Gastrocnemius medialis (tissue), 4 donors: ENCODE measurements around the gene CAMK2D. TPM values are rescaled to one million over a fixed set of nuclear protein-coding genes. Genes with fewer than 3 reads are reported as not detected.

Source experiments
- ATAC-seq, 2 donors: fragments of 150-250 bp; one replicate each; pipeline ENCODE4 v1.9.1; 2016
- DNase-seq, 2 donors: peaks; one replicate each; pipeline ENCODE4 v3.0.0-alpha.2; 2019
- H3K27ac ChIP-seq, 4 donors: fragments of 200-600 bp; sonication (generic); 1 replicate in 1 of 4; 2 replicates in 3 of 4; pipeline ENCODE4 v1.5.1; 2016 to 2018; ENCODE audit warnings: mild to moderate bottlenecking in 2 of 4, moderate library complexity in 1 of 4
- H3K27me3 ChIP-seq, 3 donors: fragments of 200-600 bp; sonication (generic) in 2 of 3; 1 replicate in 1 of 3; 2 replicates in 2 of 3; pipeline versions ENCODE4 v1.5.1 to v1.6.0; 2016 to 2019; ENCODE audit warnings: mild to moderate bottlenecking in 1 of 3, moderate library complexity in 1 of 3
- H3K36me3 ChIP-seq, 2 donors: fragments of 200-600 bp; sonication (generic) in 1 of 2; one replicate each; pipeline ENCODE4 v1.5.1; 2017 to 2018
- H3K4me1 ChIP-seq, 2 donors: fragments of 200-600 bp; sonication (generic) in 1 of 2; one replicate each; pipeline ENCODE4 v1.5.1; 2016 to 2017; ENCODE audit warnings: mild to moderate bottlenecking in 2 of 2
- H3K4me3 ChIP-seq, 4 donors: fragments of 200-600 bp; sonication (generic) in 3 of 4; 1 replicate in 1 of 4; 2 replicates in 3 of 4; pipeline ENCODE4 v1.5.1; 2016 to 2019; ENCODE audit warnings: mild to moderate bottlenecking in 2 of 4
- H3K9me3 ChIP-seq, 3 donors: fragments of 200-600 bp; sonication (generic) in 2 of 3; 1 replicate in 1 of 3; 2 replicates in 2 of 3; pipeline ENCODE4 v1.5.1; 2016 to 2019
- POLR2A ChIP-seq, 2 donors: fragments of 450-650 bp; IDR thresholded peaks; one replicate each; pipeline ENCODE4 v1.6.1; 2017; ENCODE audit warnings: antibody characterized with exemption in 2 of 2, mild to moderate bottlenecking in 2 of 2, moderate library complexity in 2 of 2
- in situ Hi-C, 4 donors: fragments of 200-750 bp; cut with MboI; loops; one replicate each; pipeline versions ENCODE4 v1.15.0 to v1.8.0; 2017; ENCODE audit warnings: low sequenced_read_pairs in 4 of 4
- intact Hi-C: fragments of 100-400 bp; cut with DNase I; formaldehyde crosslinking; loops from one replicate; pipeline ENCODE4 v1.15.1; 2023; ENCODE audit warnings: low total_unique reads
- total RNA-seq, 4 donors: library from RNA; depleted of rRNA; stranded (reverse); fragments of >200 nt; gene quantifications; one replicate each; pipeline versions ENCODE4 v1.1.0 to v1.2.3, GENCODE V29; 2016
- TF ChIP-seq, protein P1 (sequence below), 5 experiments: fragments of 450-650 bp in 3 of 5; fragments of 200-600 bp in 2 of 5; sonication (generic) in 2 of 5; IDR thresholded peaks in 4 of 5; conservative IDR thresholded peaks in 1 of 5; 1 replicate in 4 of 5; 2 replicates in 1 of 5; pipeline ENCODE4 v1.5.1; 2016 to 2019; ENCODE audit warnings: antibody characterized with exemption in 5 of 5, mild to moderate bottlenecking in 3 of 5, moderate library complexity in 3 of 5

CAMK2D gene
- total RNA-seq, 4 donors from 2014 or later, result 73.2 to 149 (median 119) TPM

DNA sequence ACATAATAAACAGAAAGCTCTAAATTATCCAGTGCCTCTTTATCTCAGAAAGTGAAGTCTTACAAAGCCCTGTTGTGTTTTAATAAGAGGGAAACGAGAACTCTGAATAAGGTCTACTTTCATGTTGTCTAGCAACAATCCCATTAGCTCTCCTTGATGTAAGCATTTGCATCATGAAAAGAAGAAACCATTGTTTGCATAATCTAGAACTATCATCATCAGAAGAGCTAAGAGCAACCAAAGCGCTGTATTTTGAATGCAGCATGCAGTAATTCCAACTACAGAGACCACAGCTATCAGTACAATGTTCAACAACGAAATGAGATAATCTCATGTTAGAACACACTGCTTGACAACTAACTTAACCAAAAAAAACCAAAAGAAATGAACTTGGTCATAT is 257.1 kb downstream of the CAMK2D start:
- intact Hi-C loops, result no loop called here
- H3K36me3 ChIP-seq, result peaks cover 0 to 24% of the 10 kb centered on the region in 2 donors
- in situ Hi-C loops, result no loop called here
- no peaks in the 10 kb centered on the region for H3K9me3 ChIP-seq
- H3K4me3 ChIP-seq, result no peak overlapping the region
- peaks cover 1 to 10% of the 10 kb centered on the region in 2 donors for H3K4me1 ChIP-seq
- H3K27me3 ChIP-seq, result no peaks in the 10 kb centered on the region
- DNase-seq (no peak), ATAC-seq (no peak)
- TF ChIP-seq, protein P1, sequence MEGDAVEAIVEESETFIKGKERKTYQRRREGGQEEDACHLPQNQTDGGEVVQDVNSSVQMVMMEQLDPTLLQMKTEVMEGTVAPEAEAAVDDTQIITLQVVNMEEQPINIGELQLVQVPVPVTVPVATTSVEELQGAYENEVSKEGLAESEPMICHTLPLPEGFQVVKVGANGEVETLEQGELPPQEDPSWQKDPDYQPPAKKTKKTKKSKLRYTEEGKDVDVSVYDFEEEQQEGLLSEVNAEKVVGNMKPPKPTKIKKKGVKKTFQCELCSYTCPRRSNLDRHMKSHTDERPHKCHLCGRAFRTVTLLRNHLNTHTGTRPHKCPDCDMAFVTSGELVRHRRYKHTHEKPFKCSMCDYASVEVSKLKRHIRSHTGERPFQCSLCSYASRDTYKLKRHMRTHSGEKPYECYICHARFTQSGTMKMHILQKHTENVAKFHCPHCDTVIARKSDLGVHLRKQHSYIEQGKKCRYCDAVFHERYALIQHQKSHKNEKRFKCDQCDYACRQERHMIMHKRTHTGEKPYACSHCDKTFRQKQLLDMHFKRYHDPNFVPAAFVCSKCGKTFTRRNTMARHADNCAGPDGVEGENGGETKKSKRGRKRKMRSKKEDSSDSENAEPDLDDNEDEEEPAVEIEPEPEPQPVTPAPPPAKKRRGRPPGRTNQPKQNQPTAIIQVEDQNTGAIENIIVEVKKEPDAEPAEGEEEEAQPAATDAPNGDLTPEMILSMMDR (IDR thresholded peaks at IDR 0.05 in 4 of 5, conservative IDR thresholded peaks at IDR 0.05 in 1 of 5), result no peak
- no peak for TF ChIP-seq POLR2A (IDR thresholded peaks at IDR 0.05)
- H3K27ac ChIP-seq, result peak overlapping the region in 1 of 4 donors; percentile 70

DNA sequence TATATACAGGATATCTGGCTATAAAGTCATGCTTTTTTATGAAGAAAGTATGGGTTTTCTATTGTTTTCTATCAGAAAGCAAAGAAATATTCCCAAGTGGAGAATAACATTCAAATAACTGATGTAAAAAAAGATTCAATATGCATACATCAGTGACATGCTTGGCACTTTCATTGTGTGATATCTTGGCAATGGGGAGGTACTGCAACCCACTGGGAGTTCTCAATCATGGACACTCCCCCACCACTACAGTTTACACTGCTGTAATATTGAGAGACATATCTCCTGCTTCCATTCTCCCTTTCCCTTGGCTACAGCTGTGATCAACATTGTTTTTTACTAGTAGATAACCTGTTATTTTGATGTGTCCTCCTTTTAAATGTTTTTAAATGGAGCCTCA is 257.8 kb downstream of the CAMK2D start:
- no peak overlapping the region for H3K4me3 ChIP-seq
- intact Hi-C loops (no loop called here), in situ Hi-C loops (no loop called here)
- DNase-seq (no peak), ATAC-seq (no peak)
- H3K27me3 ChIP-seq, result no peaks in the 10 kb centered on the region
- no peaks in the 10 kb centered on the region for H3K9me3 ChIP-seq
- H3K36me3 ChIP-seq, result peaks cover 0 to 16% of the 10 kb centered on the region in 2 donors
- peak overlapping the region in 1 of 4 donors; percentile 70 for H3K27ac ChIP-seq
- peaks cover 3 to 13% of the 10 kb centered on the region in 2 donors for H3K4me1 ChIP-seq
- TF ChIP-seq, protein P1 (IDR thresholded peaks at IDR 0.05 in 4 of 5, conservative IDR thresholded peaks at IDR 0.05 in 1 of 5), result no peak
- TF ChIP-seq POLR2A (IDR thresholded peaks at IDR 0.05), result no peak

GRCh38 chr4:113502906-113503305 is 258.6 kb downstream of the CAMK2D start:
- H3K27me3 ChIP-seq, result no peaks in the 10 kb centered on the region
- no peaks in the 10 kb centered on the region for H3K9me3 ChIP-seq
- DNase-seq (no peak), ATAC-seq (peak; percentile 57 to 59)
- peaks cover 0 to 17% of the 10 kb centered on the region in 2 donors for H3K36me3 ChIP-seq
- no peak overlapping the region for H3K4me3 ChIP-seq
- H3K4me1 ChIP-seq, result peaks cover 3 to 14% of the 10 kb centered on the region in 2 donors
- intact Hi-C loops, result no loop called here
- TF ChIP-seq POLR2A (IDR thresholded peaks at IDR 0.05), result no peak
- TF ChIP-seq, protein P1 (IDR thresholded peaks at IDR 0.05 in 4 of 5, conservative IDR thresholded peaks at IDR 0.05 in 1 of 5), result no peak
- H3K27ac ChIP-seq, result peak overlapping the region in 3 of 4 donors; percentile 13 to 70 (median 36)
- in situ Hi-C loops, result no loop called here

DNA sequence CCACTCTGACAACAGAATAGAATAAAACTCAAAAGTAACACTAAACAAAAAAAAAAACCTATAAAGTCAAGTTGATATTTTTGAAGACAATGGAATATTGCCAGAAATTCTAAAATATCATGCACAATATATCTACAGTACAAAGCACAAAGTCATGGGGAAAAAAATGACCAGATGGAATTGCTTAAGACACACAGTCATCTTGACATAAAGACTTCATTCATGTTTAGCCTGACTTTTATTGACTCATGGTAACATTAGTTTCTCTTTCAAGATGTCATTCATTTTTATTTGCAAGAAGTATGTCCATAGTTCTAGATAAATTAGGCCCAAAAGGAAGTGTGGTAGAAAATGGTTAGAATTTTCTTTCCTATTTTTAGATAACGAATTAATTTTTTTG is 259.1 kb downstream of the CAMK2D start:
- Histone ChIP-seq H3K27ac (peak overlapping the region in 3 of 4 donors; percentile 13 to 70 (median 36)), H3K9me3 (no peaks in the 10 kb centered on the region), H3K4me1 (peaks cover 3 to 14% of the 10 kb centered on the region in 2 donors), H3K27me3 (no peaks in the 10 kb centered on the region), H3K36me3 (peaks cover 0 to 17% of the 10 kb centered on the region in 2 donors), H3K4me3 (no peak overlapping the region)
- DNase-seq (no peak), ATAC-seq (no peak)
- intact Hi-C loops (no loop called here), in situ Hi-C loops (no loop called here)
- TF ChIP-seq, protein P1 (IDR thresholded peaks at IDR 0.05 in 4 of 5, conservative IDR thresholded peaks at IDR 0.05 in 1 of 5), result no peak
- no peak for TF ChIP-seq POLR2A (IDR thresholded peaks at IDR 0.05)

DNA sequence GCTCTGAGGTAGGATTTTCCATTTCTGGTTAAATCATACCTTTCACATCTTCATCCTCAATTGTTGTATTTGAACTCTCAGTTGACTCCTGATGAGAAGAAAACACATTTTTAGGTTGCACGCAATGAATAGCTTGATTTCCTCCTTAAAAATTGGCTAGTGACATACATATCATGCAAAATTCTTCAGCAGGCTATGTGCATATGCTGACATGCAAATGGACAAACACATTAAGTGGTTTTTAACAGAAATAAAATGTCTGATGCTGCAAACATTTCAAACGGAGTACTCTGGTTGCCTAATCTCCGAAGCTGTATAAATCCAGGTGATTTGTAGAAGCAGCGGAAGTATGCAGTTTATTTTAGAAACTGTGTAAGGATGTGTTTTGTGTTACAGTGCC is 261.1 kb downstream of the CAMK2D start:
- in situ Hi-C loops (no loop called here), intact Hi-C loops (no loop called here)
- no peak for DNase-seq
- Histone ChIP-seq H3K4me1 (peaks cover 3 to 14% of the 10 kb centered on the region in 2 donors), H3K4me3 (no peak overlapping the region), H3K27me3 (no peaks in the 10 kb centered on the region), H3K36me3 (peaks cover 0 to 32% of the 10 kb centered on the region in 2 donors), H3K27ac (peak overlapping the region in 1 of 4 donors; percentile 70), H3K9me3 (no peaks in the 10 kb centered on the region)
- TF ChIP-seq, protein P1 (IDR thresholded peaks at IDR 0.05 in 4 of 5, conservative IDR thresholded peaks at IDR 0.05 in 1 of 5), result no peak
- ATAC-seq, result no peak
